ENCODE data around the gene NWD2.
"Not testable (repeated sequence)": the region's sequence is repeated elsewhere in the genome, so short reads cannot be mapped to it uniquely, and the experiment has no call there.

Gene NWD2

DNA sequence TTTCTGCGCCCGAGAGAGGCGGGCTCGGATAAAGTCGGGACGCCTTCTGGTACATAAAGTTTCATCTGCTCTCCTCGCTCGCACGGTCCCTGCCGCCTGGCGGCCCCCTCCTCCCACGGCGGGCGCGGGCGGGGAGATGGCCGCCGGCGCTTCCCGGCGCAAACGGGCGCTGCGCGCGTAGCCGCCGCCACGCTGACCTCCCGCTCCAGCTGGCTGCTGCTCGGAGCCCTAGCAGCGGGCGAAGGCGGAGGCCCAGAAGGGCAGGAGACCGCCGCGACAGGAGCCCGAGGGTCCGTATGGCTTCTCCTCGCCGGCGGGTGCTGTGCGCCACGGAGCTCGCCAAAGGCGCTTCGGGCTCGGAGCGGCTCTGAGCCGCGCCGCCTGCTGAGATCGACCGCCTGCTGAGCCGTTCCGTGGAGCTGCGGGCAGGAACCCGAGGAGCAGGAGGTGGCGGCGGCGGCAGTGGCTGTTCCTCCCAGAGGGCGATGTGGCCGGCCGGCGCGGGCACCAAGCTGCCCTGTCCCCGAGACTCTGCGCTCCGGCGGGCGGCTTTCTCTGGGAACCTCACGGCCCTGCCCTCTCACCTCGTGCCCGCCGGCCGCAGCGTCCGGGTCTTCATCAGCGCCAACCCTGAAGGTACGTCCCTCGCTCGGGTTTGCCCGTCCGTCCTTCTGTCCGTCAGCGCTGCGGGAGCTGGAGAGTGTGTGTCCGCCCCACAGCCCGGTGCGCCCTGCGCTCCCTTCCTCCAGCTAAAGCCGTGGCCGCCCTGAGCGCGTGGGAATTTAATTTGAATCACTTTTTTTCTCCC, at the start of gene NWD2:
Gene NWD2, plus strand, starts transcription at position 161 of the 808 bp plus-strand sequence. Its CDS starts 325 bp downstream, at position 486.
- DNase-seq (ENCODE audit: low spot score) = no peak

GRCh38 chr4:37197899-37198298, 46.6 kb upstream of the NWD2 start:
- DNase-seq (ENCODE audit: low spot score) = no peak

- DNase-seq (ENCODE audit: low spot score) = not testable (repeated sequence)
Observed at GRCh38 chr4:37204740-37205139, 39.8 kb upstream of the NWD2 start.

DNA sequence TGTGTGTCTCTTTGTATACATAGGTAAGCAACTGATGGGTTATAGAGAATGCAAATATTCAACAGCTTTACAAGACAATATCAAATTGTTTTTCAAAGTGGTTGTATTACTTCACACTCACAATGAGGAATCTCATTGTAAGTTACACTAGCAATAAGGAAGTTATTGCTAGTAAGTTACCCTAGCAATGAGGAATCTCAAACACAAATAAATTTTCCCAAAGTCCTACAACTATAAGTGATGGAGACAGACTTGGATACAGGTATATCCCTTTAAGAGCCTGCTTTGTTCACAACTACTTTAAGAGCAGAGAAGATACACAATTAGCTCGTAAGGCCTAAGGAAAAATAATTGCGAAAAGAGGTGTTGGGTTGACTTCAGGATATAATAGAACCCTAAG, 28.3 kb upstream of the NWD2 start:
- DNase-seq (ENCODE audit: low spot score) = no peak

- DNase-seq (ENCODE audit: low spot score) = no peak
Observed at GRCh38 chr4:37219242-37219641, 25.3 kb upstream of the NWD2 start.

GRCh38 chr4:37219990-37220389, 24.6 kb upstream of the NWD2 start:
- no peak for DNase-seq (ENCODE audit: low spot score)

- DNase-seq (ENCODE audit: low spot score) = no peak
Observed at GRCh38 chr4:37220685-37221084, 23.9 kb upstream of the NWD2 start.

GRCh38 chr4:37223732-37224131, 20.8 kb upstream of the NWD2 start:
- DNase-seq (ENCODE audit: low spot score) = no peak

DNA sequence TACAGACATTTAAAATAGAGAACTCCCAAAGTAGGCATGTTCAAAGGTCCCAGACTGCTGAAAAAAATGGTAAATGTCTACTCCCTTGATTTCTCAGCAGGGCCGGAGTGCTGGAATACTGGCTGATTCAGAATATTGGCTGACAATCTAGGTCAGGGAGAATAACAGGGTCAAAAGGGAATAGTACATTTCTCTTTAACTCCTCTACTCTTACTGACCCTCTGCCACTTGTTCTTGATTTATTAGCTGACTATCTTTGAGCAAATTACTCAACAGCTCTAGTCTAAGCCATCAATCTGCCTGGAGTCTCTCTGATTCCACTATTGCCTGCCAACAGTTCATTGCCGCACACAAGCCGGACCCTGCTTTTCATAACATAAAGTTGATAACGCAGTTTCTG, 19.7 kb upstream of the NWD2 start:
- no peak for DNase-seq (ENCODE audit: low spot score)

DNA sequence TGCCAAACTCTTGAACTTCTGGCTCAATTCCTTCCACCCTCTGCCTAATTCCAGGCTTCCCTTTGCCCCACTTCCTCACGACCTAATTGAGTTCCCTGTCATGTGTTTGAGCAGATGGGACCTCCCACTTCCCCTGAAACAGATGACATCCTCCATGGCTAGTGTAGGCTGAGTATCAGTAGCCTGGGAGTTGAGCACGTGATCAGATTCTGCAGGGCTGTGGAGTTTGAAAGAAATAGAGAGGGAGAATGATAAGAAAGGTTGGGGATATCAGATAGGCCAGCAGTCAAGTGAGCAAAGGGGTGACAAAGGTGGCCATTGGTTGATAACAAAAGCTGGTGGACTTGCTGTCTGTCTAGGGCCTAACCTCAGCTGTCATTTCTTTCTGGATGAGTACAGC, 18.8 kb upstream of the NWD2 start:
- DNase-seq (ENCODE audit: low spot score) = no peak

- DNase-seq (ENCODE audit: low spot score) = no peak
Observed at GRCh38 chr4:37232315-37232714, 12.2 kb upstream of the NWD2 start.

DNA sequence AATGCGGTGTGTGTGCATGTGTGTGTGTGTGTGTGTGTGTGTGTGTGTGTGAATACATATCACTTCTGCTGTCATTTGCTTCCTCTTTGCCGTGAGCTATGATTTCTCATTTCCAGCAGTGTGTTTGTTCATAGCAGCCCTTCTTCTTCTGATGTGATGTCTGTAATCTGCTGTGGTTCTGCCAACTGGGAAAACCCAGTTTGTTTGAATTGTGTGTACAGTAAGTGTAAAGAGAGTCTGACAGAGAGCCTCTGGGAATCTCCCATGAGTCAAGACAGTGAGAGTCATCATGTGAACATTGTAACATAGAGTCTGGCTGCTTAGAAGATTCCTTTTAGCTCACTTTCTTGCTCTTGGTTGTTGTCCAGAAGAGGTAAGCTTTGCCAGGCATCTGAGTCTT, 8.4 kb upstream of the NWD2 start:
- no peak for DNase-seq (ENCODE audit: low spot score)

- no peak for DNase-seq (ENCODE audit: low spot score)
Observed at GRCh38 chr4:37241647-37242046, 2.9 kb upstream of the NWD2 start.

DNA sequence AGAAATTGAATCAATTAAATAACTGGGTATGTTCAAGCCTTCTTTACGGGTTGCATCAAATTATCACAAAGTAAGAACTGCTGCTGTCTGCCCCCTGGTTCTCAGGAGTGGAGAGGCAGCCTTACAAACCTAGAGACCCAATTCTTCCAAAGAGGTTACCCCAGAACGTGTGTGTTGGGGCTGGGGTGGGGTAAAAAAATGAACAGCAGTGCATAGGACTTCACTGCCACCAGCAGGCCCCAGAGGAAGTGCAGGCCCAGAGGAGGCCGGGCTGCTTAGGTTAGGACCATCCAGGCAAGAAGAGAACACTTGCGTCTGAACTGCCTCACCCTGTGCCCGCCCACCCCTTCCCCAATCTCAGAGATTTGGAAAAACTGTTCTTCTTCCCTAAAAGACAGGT, 1.5 kb upstream of the NWD2 start:
- DNase-seq (ENCODE audit: low spot score) = peak; percentile 8

DNA sequence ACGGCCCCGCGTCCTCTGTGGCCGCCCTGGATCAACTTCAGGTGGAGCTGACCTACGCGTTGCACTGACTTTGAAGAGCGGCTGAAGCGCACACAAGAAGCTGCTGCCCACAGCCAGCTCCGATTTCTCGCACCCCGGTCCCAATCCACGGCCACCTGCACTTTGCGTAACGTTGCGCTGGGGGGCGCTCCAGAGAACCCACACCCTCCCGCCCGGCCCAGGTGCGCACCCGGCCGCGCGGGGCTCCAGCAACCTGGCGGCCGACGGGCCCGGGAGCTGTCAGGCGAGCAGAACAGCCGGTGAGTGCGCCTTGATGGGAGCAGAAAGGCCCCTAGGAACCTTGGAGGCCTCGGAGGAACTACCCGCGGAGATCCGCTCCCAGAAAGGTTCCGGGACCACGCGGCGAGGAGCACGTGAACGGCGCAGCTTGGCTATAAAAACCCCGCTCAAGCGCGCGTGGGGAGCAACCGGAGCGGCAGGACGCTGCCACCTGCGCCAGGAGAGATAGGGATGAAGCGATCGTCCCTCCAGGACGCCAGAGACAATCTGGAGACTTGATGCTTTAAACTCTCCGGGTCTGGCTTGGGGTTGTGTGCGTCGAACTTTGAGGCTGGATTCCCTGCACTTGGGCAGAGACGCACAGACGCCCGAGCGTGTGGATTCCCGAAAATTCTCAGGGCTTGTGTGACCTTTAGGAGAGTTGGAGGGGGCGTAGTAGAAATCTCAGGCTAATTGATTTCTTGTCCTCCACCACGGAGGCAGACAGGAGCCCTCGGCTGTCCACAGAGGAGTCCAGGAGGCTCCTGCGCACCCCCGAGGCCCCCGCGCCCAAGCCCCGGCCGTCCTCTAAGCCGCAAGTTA, 591 bp upstream of the NWD2 start:
- no peak for DNase-seq (ENCODE audit: low spot score)

DNA sequence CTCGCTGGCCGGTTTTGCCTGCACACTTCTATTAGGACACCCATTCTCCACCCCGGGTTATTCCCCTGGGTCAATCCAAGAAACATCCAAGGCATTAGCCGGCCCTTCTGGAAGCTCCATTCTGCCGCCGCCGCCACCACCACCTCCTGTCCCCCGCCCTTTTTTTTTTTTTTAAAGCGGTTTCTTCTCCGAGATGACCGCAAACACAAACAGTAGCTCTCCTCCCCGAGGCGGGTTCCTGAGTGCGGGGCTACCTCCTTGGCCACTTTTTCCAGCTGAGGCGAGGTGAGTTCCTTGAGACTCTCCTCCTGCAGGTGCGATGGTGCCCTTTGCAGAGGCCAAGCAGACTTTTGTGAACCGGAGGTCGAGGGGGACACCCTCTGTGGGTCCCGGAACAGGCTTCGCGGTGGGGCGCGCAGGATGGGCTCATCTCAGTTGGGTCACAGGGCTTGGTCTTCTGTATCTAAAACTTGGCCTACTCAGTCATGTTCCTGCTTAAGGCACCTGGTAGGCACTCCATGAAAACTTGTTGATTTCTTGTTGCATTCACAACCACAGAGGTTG, 930 bp downstream of the NWD2 start:
- DNase-seq (ENCODE audit: low spot score) = no peak

- DNase-seq (ENCODE audit: low spot score) = no peak
Observed at GRCh38 chr4:37246891-37247290, 2.3 kb downstream of the NWD2 start.

DNA sequence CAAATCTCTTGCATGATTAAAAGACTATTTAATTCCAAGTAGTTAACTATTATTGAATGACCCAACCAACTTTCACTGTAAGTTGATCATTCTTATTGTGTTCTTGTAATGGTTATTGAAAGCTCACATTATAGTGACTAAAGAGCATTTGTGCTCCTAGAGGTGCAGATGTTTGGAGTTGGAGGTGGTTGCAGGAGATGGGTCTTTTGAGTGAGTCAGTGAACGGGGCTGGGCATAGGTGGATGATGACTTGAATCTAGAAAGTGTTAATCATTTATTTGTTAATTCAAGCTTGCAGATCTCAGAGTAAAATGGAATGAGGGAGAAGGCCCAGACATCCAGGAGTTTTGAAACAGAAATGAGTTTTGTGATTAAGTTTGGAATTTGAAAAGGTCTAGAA, 13.7 kb downstream of the NWD2 start:
- no peak for DNase-seq (ENCODE audit: low spot score)

DNA sequence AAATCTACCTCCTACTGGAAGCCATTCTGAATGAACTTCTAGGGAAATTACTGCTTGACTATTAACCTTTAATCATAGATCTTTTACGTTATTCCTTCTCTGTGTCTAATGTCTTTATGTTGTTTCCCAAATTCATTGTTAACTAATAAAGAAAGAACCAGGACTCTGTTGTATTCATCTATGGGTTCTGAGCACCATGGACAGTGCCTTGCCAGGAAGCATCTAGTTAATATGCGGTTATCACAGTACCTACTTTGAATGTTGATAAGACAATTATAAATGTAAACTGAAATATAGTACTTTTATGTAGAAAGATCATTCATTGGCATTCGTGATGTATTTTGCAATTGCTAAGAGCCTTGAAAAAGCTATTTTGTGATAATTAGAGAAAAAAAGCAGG, 23.8 kb downstream of the NWD2 start:
- DNase-seq (ENCODE audit: low spot score) = no peak

- DNase-seq (ENCODE audit: low spot score) = no peak
Observed at GRCh38 chr4:37279121-37279520, 34.6 kb downstream of the NWD2 start.

- no peak for DNase-seq (ENCODE audit: low spot score)
Observed at GRCh38 chr4:37279894-37280592, 35.5 kb downstream of the NWD2 start.

DNA sequence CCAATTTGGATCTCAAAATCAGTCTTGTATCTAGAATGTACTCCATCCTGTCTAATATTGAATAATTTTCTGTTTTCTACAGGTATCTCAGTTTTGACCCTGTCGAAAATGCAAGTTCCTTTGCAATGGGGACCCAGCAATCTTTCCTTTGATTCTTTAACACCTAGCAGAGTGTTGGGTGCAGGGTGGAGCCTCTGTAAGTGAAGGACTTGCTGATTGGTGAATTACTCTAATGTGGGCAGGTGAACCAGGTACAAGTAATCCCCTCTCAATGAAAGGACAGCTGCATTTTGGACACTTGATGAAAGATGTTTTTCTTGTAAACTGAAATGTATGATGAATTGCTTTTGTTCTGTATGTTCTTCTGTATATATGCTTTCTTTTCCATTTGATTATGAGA, 54.9 kb downstream of the NWD2 start:
- no peak for DNase-seq (ENCODE audit: low spot score)

All from NAMALWA (cell line).